ENCODE measurements around the gene DCBLD1.

- TF ChIP-seq CTCF (IDR thresholded peaks at IDR 0.05; ENCODE audit: low read depth, low read length, poor library complexity, severe bottlenecking) (no peak), EZH2phosphoT487 (IDR thresholded peaks at IDR 0.05; ENCODE audit: borderline replicate concordance, low read length) (peak; percentile 9; the same call in 1 of the 2 replicates)
These were observed 1.2 kb downstream of the DCBLD1 start for GRCh38 chr6:117483645-117484016.
